HepG2 (cell line): ENCODE data around the gene COL5A2. TPM values are rescaled to one million over a fixed set of nuclear protein-coding genes. Genes with fewer than 3 reads are reported as not detected.

ENCODE experiments used
- microRNA-seq: library from miRNA; unstranded; fragments of <30 nt; microRNA quantifications from one replicate; pipeline ENCODE4, GENCODE V29; 2020
- polyA plus RNA-seq, 8 experiments: library from polyadenylated mRNA; depleted of rRNA in 3 of 8; stranded (reverse) in 7 of 8; unstranded in 1 of 8; fragments of >200 nt; fragmentation: Illumina TruSeq in 4 of 8; extraction: Trizol in 4 of 8; gene quantifications; 2 replicates each; pipeline versions ENCODE4 v1.2.1 to v1.2.3, GENCODE V29; 2011 to 2016; ENCODE audit warnings: low read depth in 4 of 8, missing spikeins in 1 of 8, mixed read lengths in 1 of 8; ENCODE audit not compliant: insufficient read depth in 1 of 8
- small RNA-seq, 3 experiments: library from RNA; depleted of rRNA; stranded (forward); fragments of <200 nt; gene quantifications; one replicate each; pipeline ENCODE3, GENCODE V24; 2012; ENCODE audit warnings: low read depth in 2 of 3, low replicate concordance in 1 of 3; ENCODE audit not compliant: insufficient read length in 3 of 3, insufficient read depth in 2 of 3
- total RNA-seq, 5 experiments: library from RNA; depleted of rRNA; stranded (reverse); fragments of >200 nt; fragmentation: Illumina TruSeq; extraction: Trizol; gene quantifications; 2 replicates each; pipeline ENCODE4 v1.2.3, GENCODE V29; 2016; ENCODE audit warnings: low read depth in 1 of 5

COL5A2 gene
- total and polyA plus RNA-seq, 2 of the 13 experiments (the other 11 are each of a cell fraction or from before 2014, with no cell fraction given) = 0.83 to 1.5 TPM

Small RNAs within 50 kb of the gene (microRNA-seq; reads per million reads assigned to microRNA genes)
- not detected for gene MIR3129
- gene MIR3606 = not detected

Small RNAs within 50 kb of the gene (small RNA-seq; reads per million reads assigned to genes)
- 0 reads per million in 3 experiments for gene MIR3129

Other genes starting within 250 kb of the COL5A2 start
- gene COL3A1, start 205.4 kb downstream of the COL5A2 start, total RNA-seq (2016; rRNA removed; fragmentation: Illumina TruSeq; extraction: Trizol) = 0.03 and 0.04 TPM in 2 replicates
- gene COL3A1, start 205.4 kb downstream of the COL5A2 start, polyA plus RNA-seq (2011; rRNA removed) = 0.01 TPM in 1 of 2 replicates, not detected in the other